ENCODE results near the gene TTC27.

DNA sequence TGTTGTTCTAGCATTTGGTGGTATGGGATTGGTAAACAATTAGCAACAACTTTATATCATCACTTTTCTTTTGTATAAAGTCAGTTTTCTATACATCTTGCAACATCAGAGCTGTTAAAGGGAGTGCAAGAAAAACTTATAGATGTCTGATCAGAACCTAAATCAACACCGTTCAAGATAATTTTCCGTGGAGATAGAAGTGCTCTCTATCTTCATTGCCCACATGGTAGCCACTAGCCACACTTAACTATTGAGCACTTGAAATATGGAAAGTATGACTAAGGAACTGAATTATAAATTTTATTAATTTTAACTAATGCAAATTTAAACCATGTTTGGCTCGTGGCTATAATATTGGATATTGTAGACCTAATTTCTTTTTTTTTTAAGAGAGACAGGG lies 5.2 kb downstream of the TTC27 start:
- no peak for TF ChIP-seq EZH2 (IDR thresholded peaks at IDR 0.05; ENCODE audit: borderline replicate concordance, low read depth, low read length, severe bottlenecking)
- TF ChIP-seq, protein P1, sequence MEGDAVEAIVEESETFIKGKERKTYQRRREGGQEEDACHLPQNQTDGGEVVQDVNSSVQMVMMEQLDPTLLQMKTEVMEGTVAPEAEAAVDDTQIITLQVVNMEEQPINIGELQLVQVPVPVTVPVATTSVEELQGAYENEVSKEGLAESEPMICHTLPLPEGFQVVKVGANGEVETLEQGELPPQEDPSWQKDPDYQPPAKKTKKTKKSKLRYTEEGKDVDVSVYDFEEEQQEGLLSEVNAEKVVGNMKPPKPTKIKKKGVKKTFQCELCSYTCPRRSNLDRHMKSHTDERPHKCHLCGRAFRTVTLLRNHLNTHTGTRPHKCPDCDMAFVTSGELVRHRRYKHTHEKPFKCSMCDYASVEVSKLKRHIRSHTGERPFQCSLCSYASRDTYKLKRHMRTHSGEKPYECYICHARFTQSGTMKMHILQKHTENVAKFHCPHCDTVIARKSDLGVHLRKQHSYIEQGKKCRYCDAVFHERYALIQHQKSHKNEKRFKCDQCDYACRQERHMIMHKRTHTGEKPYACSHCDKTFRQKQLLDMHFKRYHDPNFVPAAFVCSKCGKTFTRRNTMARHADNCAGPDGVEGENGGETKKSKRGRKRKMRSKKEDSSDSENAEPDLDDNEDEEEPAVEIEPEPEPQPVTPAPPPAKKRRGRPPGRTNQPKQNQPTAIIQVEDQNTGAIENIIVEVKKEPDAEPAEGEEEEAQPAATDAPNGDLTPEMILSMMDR (IDR thresholded peaks at IDR 0.05; ENCODE audit: borderline replicate concordance, extremely low read depth, low read length, poor library complexity, severe bottlenecking), result no peak

Data from DND-41 (cell line).